Neural progenitor cell (in vitro differentiated cells): ENCODE results near the gene ZFAND5. TPM values are rescaled to one million over a fixed set of nuclear protein-coding genes. Genes with fewer than 3 reads are reported as not detected.

Source experiments
- DNase-seq: peaks from one replicate; pipeline ENCODE4 v3.0.0-alpha.2; 2016; ENCODE audit warnings: low spot score
- H2AFZ ChIP-seq: fragments of 200-600 bp; sonication (generic); replicated peaks from 2 replicates; pipeline ENCODE4 v1.6.1; 2016; ENCODE audit warnings: antibody characterized with exemption
- H3F3A ChIP-seq: fragments of 200-600 bp; sonication (generic); 2 replicates; pipeline ENCODE4 v1.6.1; 2016; ENCODE audit warnings: antibody characterized with exemption, low read depth
- H3K27ac ChIP-seq: fragments of 200-600 bp; sonication (generic); 2 replicates; pipeline ENCODE4 v1.5.1; 2016; ENCODE audit warnings: mild to moderate bottlenecking
- H3K27me3 ChIP-seq: fragments of 200-600 bp; sonication (generic); 2 replicates; pipeline ENCODE4 v1.6.1; 2016; ENCODE audit warnings: mild to moderate bottlenecking, moderate library complexity
- H3K36me3 ChIP-seq: fragments of 200-600 bp; sonication (generic); 2 replicates; pipeline ENCODE4 v1.5.1; 2016
- H3K4me1 ChIP-seq: fragments of 200-600 bp; sonication (generic); 2 replicates; pipeline ENCODE4 v1.6.1; 2016; ENCODE audit warnings: mixed run types
- H3K4me2 ChIP-seq: fragments of 200-600 bp; sonication (generic); 2 replicates; pipeline ENCODE4 v1.6.1; 2016
- H3K4me3 ChIP-seq: fragments of 200-600 bp; sonication (generic); 2 replicates; pipeline ENCODE4 v1.5.1; 2016
- H3K79me2 ChIP-seq: fragments of 200-600 bp; sonication (generic); 2 replicates; pipeline ENCODE4 v1.6.1; 2016; ENCODE audit warnings: low read depth
- H3K9ac ChIP-seq: fragments of 200-600 bp; sonication (generic); 2 replicates; pipeline ENCODE4 v1.6.1; 2016
- H3K9me3 ChIP-seq: fragments of 200-600 bp; sonication (generic); 2 replicates; pipeline ENCODE4 v1.5.1; 2016; ENCODE audit warnings: low read depth
- H4K20me1 ChIP-seq: fragments of 200-600 bp; sonication (generic); 2 replicates; pipeline ENCODE4 v1.6.1; 2016; ENCODE audit warnings: low read depth
- H3K27ac Mint-ChIP-seq: 3 replicates; pipeline ENCODE4 v1.8.0; 2021; ENCODE audit warnings: mixed read lengths
- H3K27me3 Mint-ChIP-seq: 2 replicates; pipeline ENCODE4 v1.8.0; 2022; ENCODE audit warnings: low read depth, mild to moderate bottlenecking, inconsistent platforms, moderate library complexity, mixed read lengths; ENCODE audit not compliant: insufficient read depth
- H3K36me3 Mint-ChIP-seq: 3 replicates; pipeline ENCODE4 v1.8.0; 2021; ENCODE audit warnings: mixed read lengths
- H3K4me1 Mint-ChIP-seq: 3 replicates; pipeline ENCODE4 v1.8.0; 2021; ENCODE audit warnings: mixed read lengths
- H3K4me3 Mint-ChIP-seq: 3 replicates; pipeline ENCODE4 v1.8.0; 2021; ENCODE audit warnings: mild to moderate bottlenecking, moderate library complexity, mixed read lengths
- H3K9me3 Mint-ChIP-seq: 3 replicates; pipeline ENCODE4 v1.8.0; 2020; ENCODE audit warnings: mixed read lengths
- CTCF ChIP-seq: fragments of 200-600 bp; sonication (generic); IDR thresholded peaks from 2 replicates; pipeline ENCODE4 v1.5.1; 2017; ENCODE audit warnings: antibody characterized with exemption, mild to moderate bottlenecking
- EZH2 ChIP-seq: fragments of 200-600 bp; sonication (generic); IDR thresholded peaks from 2 replicates; pipeline ENCODE4 v1.6.1; 2017; ENCODE audit warnings: antibody characterized with exemption, mild to moderate bottlenecking, moderate library complexity
- EZH2phosphoT487 ChIP-seq: fragments of 200-600 bp; sonication (generic); IDR thresholded peaks from 2 replicates; pipeline ENCODE4 v1.6.1; 2017; ENCODE audit warnings: antibody characterized with exemption
- total RNA-seq: library from RNA; depleted of rRNA; stranded (reverse); fragments of >200 nt; gene quantifications from 2 replicates; pipeline ENCODE4 v1.2.3, GENCODE V29; 2015; ENCODE audit warnings: low replicate concordance

ZFAND5 gene
- total RNA-seq, 1 donor from 2014 or later, result 162 TPM

GRCh38 chr9:72361217-72361616 is 3.8 kb downstream of the ZFAND5 start:
- H3K79me2 ChIP-seq, result peaks cover 88% of the 10 kb centered on the region
- peaks cover 28% of the 10 kb centered on the region for H3K36me3 ChIP-seq
- peaks cover 52% of the 10 kb centered on the region for H3K4me1 Mint-ChIP-seq
- H3K27ac ChIP-seq, result no peak overlapping the region
- peak overlapping the region; percentile 46 for H3K4me3 Mint-ChIP-seq
- H3K36me3 Mint-ChIP-seq, result peaks cover 46% of the 10 kb centered on the region
- no peak for DNase-seq
- peaks cover 4% of the 10 kb centered on the region for H3K27me3 Mint-ChIP-seq
- peak overlapping the region; percentile 93 for H3K4me3 ChIP-seq
- no peak overlapping the region for H2AFZ ChIP-seq
- H3K9me3 Mint-ChIP-seq, result peaks cover 2% of the 10 kb centered on the region
- H3K27ac Mint-ChIP-seq, result no peak overlapping the region
- TF ChIP-seq EZH2, result no peak
- no peak for TF ChIP-seq CTCF
- no peak for TF ChIP-seq EZH2phosphoT487
- peaks cover 24% of the 10 kb centered on the region for H3F3A ChIP-seq
- H3K9ac ChIP-seq, result no peak overlapping the region
- peaks cover 31% of the 10 kb centered on the region for H3K4me1 ChIP-seq
- no peaks in the 10 kb centered on the region for H3K9me3 ChIP-seq
- peaks cover 5% of the 10 kb centered on the region for H3K27me3 ChIP-seq
- H3K4me2 ChIP-seq, result peak overlapping the region; percentile 94
- peaks cover 77% of the 10 kb centered on the region for H4K20me1 ChIP-seq

- Histone ChIP-seq H3K9me3 (no peaks in the 10 kb centered on the region), H3K27me3 (no peaks in the 10 kb centered on the region), H3F3A (peaks cover 18% of the 10 kb centered on the region), H3K9ac (no peak overlapping the region), H3K4me1 (peaks cover 31% of the 10 kb centered on the region), H3K4me2 (peak overlapping the region; percentile 94), H3K4me3 (no peak overlapping the region), H2AFZ (no peak overlapping the region), H3K79me2 (peaks cover 96% of the 10 kb centered on the region), H3K27ac (no peak overlapping the region), H4K20me1 (peaks cover 80% of the 10 kb centered on the region), H3K36me3 (peaks cover 28% of the 10 kb centered on the region)
- DNase-seq, result no peak
- TF ChIP-seq EZH2phosphoT487, result no peak
- no peak for TF ChIP-seq EZH2
- no peak for TF ChIP-seq CTCF
- peaks cover 3% of the 10 kb centered on the region for H3K27me3 Mint-ChIP-seq
- H3K4me3 Mint-ChIP-seq, result peak overlapping the region; percentile 21
- H3K4me1 Mint-ChIP-seq, result peaks cover 44% of the 10 kb centered on the region
- H3K36me3 Mint-ChIP-seq, result peaks cover 54% of the 10 kb centered on the region
- peaks cover under 1% of the 10 kb centered on the region for H3K9me3 Mint-ChIP-seq
- no peak overlapping the region for H3K27ac Mint-ChIP-seq
Observed at GRCh38 chr9:72360324-72360723, 4.7 kb downstream of the ZFAND5 start.

- Histone ChIP-seq H2AFZ (no peak overlapping the region), H3K79me2 (peaks cover 65% of the 10 kb centered on the region), H3K27ac (peak overlapping the region; percentile 36), H4K20me1 (peaks cover 60% of the 10 kb centered on the region), H3K4me2 (no peak overlapping the region), H3K9ac (no peak overlapping the region), H3K27me3 (no peaks in the 10 kb centered on the region), H3K4me3 (no peak overlapping the region), H3F3A (peaks cover 48% of the 10 kb centered on the region), H3K9me3 (no peaks in the 10 kb centered on the region), H3K36me3 (peaks cover 37% of the 10 kb centered on the region), H3K4me1 (peaks cover 9% of the 10 kb centered on the region)
- H3K4me3 Mint-ChIP-seq, result no peak overlapping the region
- no peaks in the 10 kb centered on the region for H3K27me3 Mint-ChIP-seq
- H3K27ac Mint-ChIP-seq, result no peak overlapping the region
- TF ChIP-seq EZH2phosphoT487, result no peak
- no peak for TF ChIP-seq CTCF
- TF ChIP-seq EZH2, result no peak
- peaks cover 55% of the 10 kb centered on the region for H3K36me3 Mint-ChIP-seq
- no peaks in the 10 kb centered on the region for H3K9me3 Mint-ChIP-seq
- peaks cover 26% of the 10 kb centered on the region for H3K4me1 Mint-ChIP-seq
- DNase-seq, result no peak
Observed at GRCh38 chr9:72356041-72356582, 8.9 kb downstream of the ZFAND5 start.
